ENCODE measurements around the gene NASP. TPM values are rescaled to one million over a fixed set of nuclear protein-coding genes. Genes with fewer than 3 reads are reported as not detected.

The NASP gene
- total RNA-seq, 3 donors from 2014 or later: 83.4 to 96.7 (median 91.0) TPM

- Histone ChIP-seq H3K27me3 (no peaks in the 10 kb centered on the region), H3K36me3 (peaks cover 8% of the 10 kb centered on the region), H3K4me1 (no peaks in the 10 kb centered on the region), H3K4me3 (peak within 1 kb of the TSS; percentile 19 to 60 (median 20)), H3K27ac (peak within 1 kb of the TSS in 1 of 2 donors; percentile 69), H3K9me3 (no peaks in the 10 kb centered on the region)
- intact Hi-C loops (cut with DNase I; ENCODE audit: low total_unique reads): no loop called here
- no peak for TF ChIP-seq CTCF (IDR thresholded peaks at IDR 0.05)
- TF ChIP-seq POLR2A (IDR thresholded peaks at IDR 0.05): no peak
- no peak for TF ChIP-seq POLR2AphosphoS5 (IDR thresholded peaks at IDR 0.05)
- no peak for DNase-seq (ENCODE audit: low spot score in 2 of 2)
Measured at GRCh38 chr1:45623972-45624371, 40.1 kb downstream of the NASP start, which contains the start of gene CCDC17. Gene CCDC17 (minus strand): TSS chr1:45624054. CDS start chr1:45623909, 145 bp downstream.

DNA sequence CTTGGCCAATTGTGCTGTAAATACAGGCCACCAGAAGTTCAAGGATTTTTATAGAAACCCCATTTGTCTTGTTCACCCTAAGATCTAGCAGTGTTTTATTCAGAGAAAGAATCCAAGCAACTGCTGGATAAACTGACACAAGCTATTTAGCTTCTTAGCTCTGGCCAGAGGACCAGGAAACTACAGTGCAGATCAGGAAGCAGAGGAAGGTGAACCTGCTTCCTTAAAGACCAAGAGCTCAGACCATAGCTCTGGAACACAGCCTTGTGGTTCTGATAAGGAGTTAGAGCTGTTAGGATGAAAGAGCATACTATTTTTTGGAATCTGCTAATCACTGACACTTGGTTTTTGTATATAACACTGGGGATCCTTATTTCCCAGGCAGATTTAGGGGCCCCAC lies 45.2 kb downstream of the NASP start:
- DNase-seq (ENCODE audit: low spot score in 2 of 2): no peak
- no peaks in the 10 kb centered on the region for H3K4me1 ChIP-seq
- peaks cover 12% of the 10 kb centered on the region for H3K36me3 ChIP-seq
- H3K4me3 ChIP-seq: no peak overlapping the region
- no peak overlapping the region for H3K27ac ChIP-seq
- intact Hi-C loops (cut with DNase I; ENCODE audit: low total_unique reads): no loop called here
- H3K9me3 ChIP-seq: no peaks in the 10 kb centered on the region
- TF ChIP-seq POLR2A (IDR thresholded peaks at IDR 0.05) (no peak), POLR2AphosphoS5 (IDR thresholded peaks at IDR 0.05) (no peak), CTCF (IDR thresholded peaks at IDR 0.05) (no peak)
- H3K27me3 ChIP-seq: no peaks in the 10 kb centered on the region

DNA sequence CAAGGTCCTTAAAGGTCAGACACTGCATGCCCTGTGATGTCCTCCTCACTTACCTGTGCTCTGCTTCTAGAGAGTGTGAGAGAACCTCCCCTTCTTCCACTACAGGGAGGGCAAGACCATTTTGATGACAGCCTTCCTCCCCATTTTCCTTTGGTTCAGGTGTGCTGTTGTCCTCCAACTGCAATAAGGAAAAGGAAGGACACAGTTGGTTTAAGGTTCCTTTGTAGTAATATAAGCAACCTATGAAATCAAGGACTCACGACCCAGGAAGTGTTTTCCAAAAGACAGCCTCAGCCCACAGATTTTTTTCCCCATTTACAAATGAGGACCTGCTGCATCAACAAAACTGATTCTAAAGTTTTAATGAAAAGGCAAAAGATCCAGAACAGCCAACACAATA lies 46.6 kb downstream of the NASP start:
- peaks cover 12% of the 10 kb centered on the region for H3K36me3 ChIP-seq
- H3K4me3 ChIP-seq: no peak overlapping the region
- no peaks in the 10 kb centered on the region for H3K9me3 ChIP-seq
- H3K27me3 ChIP-seq: no peaks in the 10 kb centered on the region
- intact Hi-C loops (cut with DNase I; ENCODE audit: low total_unique reads): no loop called here
- TF ChIP-seq POLR2AphosphoS5 (IDR thresholded peaks at IDR 0.05) (no peak), CTCF (IDR thresholded peaks at IDR 0.05) (no peak), POLR2A (IDR thresholded peaks at IDR 0.05) (no peak)
- H3K4me1 ChIP-seq: no peaks in the 10 kb centered on the region
- DNase-seq (ENCODE audit: low spot score in 2 of 2): no peak
- peak overlapping the region in 1 of 2 donors; percentile 26 for H3K27ac ChIP-seq

GRCh38 chr1:45635211-45635610 lies 51.4 kb downstream of the NASP start:
- Histone ChIP-seq H3K4me3 (no peak overlapping the region), H3K9me3 (no peaks in the 10 kb centered on the region), H3K27ac (no peak overlapping the region), H3K27me3 (no peaks in the 10 kb centered on the region), H3K36me3 (peaks cover 4% of the 10 kb centered on the region), H3K4me1 (no peaks in the 10 kb centered on the region)
- TF ChIP-seq POLR2A (IDR thresholded peaks at IDR 0.05): no peak
- no peak for TF ChIP-seq POLR2AphosphoS5 (IDR thresholded peaks at IDR 0.05)
- TF ChIP-seq CTCF (IDR thresholded peaks at IDR 0.05): no peak
- DNase-seq (ENCODE audit: low spot score in 2 of 2): no peak
- intact Hi-C loops (cut with DNase I; ENCODE audit: low total_unique reads): no loop called here

- no peak overlapping the region for H3K4me3 ChIP-seq
- no peaks in the 10 kb centered on the region for H3K9me3 ChIP-seq
- H3K27me3 ChIP-seq: no peaks in the 10 kb centered on the region
- intact Hi-C loops (cut with DNase I; ENCODE audit: low total_unique reads): no loop called here
- TF ChIP-seq CTCF (IDR thresholded peaks at IDR 0.05): no peak
- TF ChIP-seq POLR2AphosphoS5 (IDR thresholded peaks at IDR 0.05): no peak
- no peak for TF ChIP-seq POLR2A (IDR thresholded peaks at IDR 0.05)
- H3K4me1 ChIP-seq: no peaks in the 10 kb centered on the region
- H3K36me3 ChIP-seq: no peaks in the 10 kb centered on the region
- DNase-seq (ENCODE audit: low spot score in 2 of 2): no peak
- no peak overlapping the region for H3K27ac ChIP-seq
Measured at GRCh38 chr1:45640293-45640692, 56.5 kb downstream of the NASP start.
